ENCODE results near the gene ZRSR2.

GRCh38 chrX:15834053-15834452, 43.8 kb downstream of the ZRSR2 start:
- TF ChIP-seq SRF (IDR thresholded peaks at IDR 0.05; ENCODE audit: low read depth) = no peak
- TF ChIP-seq CTCF (IDR thresholded peaks at IDR 0.05 in 2 of 3, conservative IDR thresholded peaks at IDR 0.05 in 1 of 3; ENCODE audit: borderline replicate concordance in 1 of 3, insufficient read depth in 1 of 3, low read depth in 2 of 3, low read length in 2 of 3) = no peak
- TF ChIP-seq ZNF274 (IDR thresholded peaks at IDR 0.05; ENCODE audit: low read depth, low read length) = no peak
- no peak for TF ChIP-seq POLR2A (IDR thresholded peaks at IDR 0.05; ENCODE audit: borderline replicate concordance, extremely low read depth, insufficient read depth, insufficient read length)
- no peak for TF ChIP-seq ATF3 (IDR thresholded peaks at IDR 0.05)
- no peak for TF ChIP-seq RAD21 (IDR thresholded peaks at IDR 0.05; ENCODE audit: low read depth)
- TF ChIP-seq REST (IDR thresholded peaks at IDR 0.05; ENCODE audit: low read depth) = no peak

All from HCT116 (cell line).